Skeletal muscle satellite cell (primary cell): Measurements from ENCODE around the gene AHI1.
"Not testable (repeated sequence)": the region's sequence is repeated elsewhere in the genome, so short reads cannot be mapped to it uniquely, and the experiment has no call there.

ENCODE experiments used
- H3K27me3 ChIP-seq: 2 replicates; pipeline ENCODE4 v1.7.0; 2013; ENCODE audit warnings: low read length; ENCODE audit not compliant: control insufficient read depth, insufficient read depth
- H3K36me3 ChIP-seq: 2 replicates; pipeline ENCODE4 v1.7.0; 2013; ENCODE audit warnings: mild to moderate bottlenecking, control low read depth, low read length; ENCODE audit not compliant: insufficient read depth
- H3K4me1 ChIP-seq: 2 replicates; pipeline ENCODE4 v1.7.0; 2013; ENCODE audit warnings: low read length; ENCODE audit not compliant: control insufficient read depth, insufficient read depth
- H3K4me2 ChIP-seq: 2 replicates; pipeline ENCODE4 v1.7.0; 2013; ENCODE audit warnings: mild to moderate bottlenecking, low read length
- H3K4me3 ChIP-seq: 2 replicates; pipeline ENCODE4 v1.7.0; 2013; ENCODE audit warnings: low read length
- H3K9ac ChIP-seq: 2 replicates; pipeline ENCODE4 v1.7.0; 2013; ENCODE audit warnings: mild to moderate bottlenecking, low read depth, low read length, moderate library complexity
- H3K9me3 ChIP-seq: replicated peaks from 2 replicates; pipeline ENCODE4 v1.7.0; 2013; ENCODE audit warnings: mild to moderate bottlenecking, control low read depth, low read length

AHI1 gene

DNA sequence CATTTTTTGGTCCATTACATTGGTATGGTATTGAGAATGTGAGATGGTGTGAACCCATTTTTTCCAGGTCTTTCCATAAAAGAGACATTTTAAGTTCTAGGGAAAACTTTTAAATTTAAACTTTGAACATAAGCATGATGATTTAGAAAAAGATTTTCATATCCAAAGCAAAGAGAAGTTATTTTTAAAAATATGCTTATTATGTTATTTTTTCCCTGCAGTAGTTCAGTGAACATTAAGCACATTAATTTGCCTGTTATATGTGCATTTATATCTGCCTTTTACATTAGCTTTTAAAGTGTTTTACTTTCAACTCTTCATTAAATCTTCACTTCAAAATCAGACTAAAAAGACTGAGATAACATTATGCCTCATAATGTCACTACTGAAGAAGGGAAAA, 116.7 kb downstream of the AHI1 start:
- Histone ChIP-seq H3K36me3 (no peaks in the 10 kb centered on the region), H3K9me3 (no peaks in the 10 kb centered on the region), H3K9ac (no peak overlapping the region), H3K27me3 (no peaks in the 10 kb centered on the region), H3K4me2 (no peak overlapping the region), H3K4me3 (no peak overlapping the region), H3K4me1 (no peaks in the 10 kb centered on the region)

DNA sequence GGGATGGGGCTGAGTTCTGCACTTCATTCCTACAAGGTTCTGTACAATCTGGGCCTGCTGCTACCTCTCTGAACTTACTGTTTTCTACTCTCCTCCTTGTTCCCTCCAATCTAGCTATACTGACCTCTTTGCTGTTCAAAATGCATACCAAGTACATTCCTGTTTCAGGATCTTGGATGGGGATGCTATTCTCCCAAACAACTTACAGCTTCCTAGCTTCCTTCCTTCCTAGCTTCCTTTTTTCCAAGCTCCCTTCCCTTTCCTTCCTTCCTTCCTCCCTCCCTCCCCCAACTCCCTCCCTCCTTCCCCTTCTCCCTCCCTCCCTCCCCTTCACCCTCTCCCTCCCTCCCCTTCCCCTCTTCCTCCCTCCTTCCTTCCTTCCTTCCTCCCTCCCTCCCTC, 117.9 kb downstream of the AHI1 start:
- H3K9me3 ChIP-seq = no peaks in the 10 kb centered on the region
- no peaks in the 10 kb centered on the region for H3K4me1 ChIP-seq
- no peaks in the 10 kb centered on the region for H3K36me3 ChIP-seq
- no peak overlapping the region for H3K4me2 ChIP-seq
- no peak overlapping the region for H3K4me3 ChIP-seq
- H3K27me3 ChIP-seq = no peaks in the 10 kb centered on the region
- H3K9ac ChIP-seq = no peak overlapping the region

DNA sequence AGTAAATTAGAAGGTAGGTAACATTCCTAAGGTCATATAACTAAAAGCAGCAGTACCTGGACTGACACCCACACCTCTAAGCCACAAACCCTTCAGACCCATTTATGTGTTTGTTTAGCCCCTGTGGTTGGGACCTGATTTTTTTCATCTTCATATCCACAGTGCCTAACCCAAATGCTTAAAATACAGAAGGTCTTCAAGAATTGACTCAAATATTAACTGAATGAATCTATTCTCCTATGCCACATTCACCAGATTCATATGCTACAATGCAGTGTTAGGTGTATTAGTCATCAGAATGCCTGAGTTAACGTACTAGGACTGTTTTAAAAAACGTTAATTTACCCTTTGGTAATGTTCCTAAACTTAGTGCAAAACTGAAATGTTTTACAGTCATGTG, 124.8 kb downstream of the AHI1 start:
- no peaks in the 10 kb centered on the region for H3K4me1 ChIP-seq

DNA sequence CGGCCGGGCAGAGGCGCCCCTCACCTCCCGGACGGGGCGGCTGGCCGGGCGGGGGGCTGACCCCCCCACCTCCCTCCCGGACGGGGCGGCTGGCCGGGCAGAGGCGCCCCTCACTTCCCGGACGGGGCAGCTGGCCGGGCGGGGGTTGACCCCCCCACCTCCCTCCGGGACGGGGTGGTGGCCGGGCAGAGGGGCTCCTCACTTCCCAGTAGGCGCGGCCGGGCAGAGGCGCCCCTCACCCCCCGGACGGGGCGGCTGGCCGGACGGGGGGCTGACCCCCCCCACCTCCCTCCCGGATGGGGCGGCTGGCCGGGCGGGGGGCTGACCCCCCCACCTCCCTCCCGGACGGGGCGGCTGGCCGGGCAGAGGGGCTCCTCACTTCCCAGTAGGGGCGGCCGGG, 133.9 kb downstream of the AHI1 start:
- H3K4me1 ChIP-seq = peaks cover 16% of the 10 kb centered on the region
- H3K4me3 ChIP-seq, H3K9ac ChIP-seq, H3K36me3 ChIP-seq, H3K27me3 ChIP-seq, H3K4me2 ChIP-seq, H3K9me3 ChIP-seq: not testable (repeated sequence)

More for the DNA sequence above, 124.8 kb downstream of the AHI1 start:
- no peaks in the 10 kb centered on the region for H3K27me3 ChIP-seq
- H3K4me3 ChIP-seq = no peak overlapping the region
- no peaks in the 10 kb centered on the region for H3K9me3 ChIP-seq
- H3K36me3 ChIP-seq = peaks cover 7% of the 10 kb centered on the region
- H3K4me2 ChIP-seq = no peak overlapping the region
- H3K9ac ChIP-seq = no peak overlapping the region

DNA sequence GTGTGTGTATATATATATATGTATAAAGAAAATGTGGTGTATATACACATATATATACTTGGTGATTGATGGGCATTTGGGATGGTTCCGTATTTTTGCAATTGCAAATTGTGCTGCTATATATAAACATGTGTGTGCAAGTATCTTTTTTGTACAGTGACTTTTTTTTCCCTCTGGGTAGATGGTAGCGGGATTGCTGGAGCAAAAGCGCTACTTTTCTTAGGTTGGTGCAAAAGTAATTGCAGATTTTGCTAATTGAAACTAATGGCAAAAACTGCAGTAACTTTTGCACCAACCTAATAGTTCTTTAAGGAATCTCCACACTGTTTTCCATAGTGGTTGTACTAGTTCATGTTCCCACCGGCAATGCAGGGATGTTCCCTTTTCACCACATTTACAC, 135.4 kb downstream of the AHI1 start:
- Histone ChIP-seq H3K36me3 (no peaks in the 10 kb centered on the region), H3K9me3 (no peaks in the 10 kb centered on the region), H3K4me3 (no peak overlapping the region), H3K4me1 (peaks cover 26% of the 10 kb centered on the region), H3K27me3 (no peaks in the 10 kb centered on the region), H3K4me2 (no peak overlapping the region), H3K9ac (no peak overlapping the region)

DNA sequence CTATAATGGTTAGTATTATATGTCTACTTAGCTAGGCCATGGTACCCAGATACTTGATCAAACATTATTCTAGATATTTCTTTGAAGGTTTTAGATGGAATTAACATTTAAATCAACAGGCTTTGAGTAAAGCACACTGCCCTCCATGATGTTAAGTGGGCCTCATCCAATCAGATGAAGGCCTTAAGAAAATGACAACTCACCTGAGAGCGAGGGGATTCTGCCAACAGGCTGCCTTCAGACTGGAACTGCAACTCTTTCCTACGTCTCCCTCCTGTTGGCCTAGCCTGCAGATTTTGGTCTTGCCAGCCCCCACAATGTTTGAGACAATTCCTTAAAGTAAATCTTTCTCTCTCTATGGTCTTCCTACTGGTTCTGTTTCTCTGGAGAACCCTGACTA, 137.3 kb downstream of the AHI1 start:
- no peak overlapping the region for H3K9ac ChIP-seq
- no peaks in the 10 kb centered on the region for H3K27me3 ChIP-seq
- no peak overlapping the region for H3K4me3 ChIP-seq
- H3K36me3 ChIP-seq = no peaks in the 10 kb centered on the region
- peaks cover 26% of the 10 kb centered on the region for H3K4me1 ChIP-seq
- H3K9me3 ChIP-seq = no peaks in the 10 kb centered on the region
- no peak overlapping the region for H3K4me2 ChIP-seq

DNA sequence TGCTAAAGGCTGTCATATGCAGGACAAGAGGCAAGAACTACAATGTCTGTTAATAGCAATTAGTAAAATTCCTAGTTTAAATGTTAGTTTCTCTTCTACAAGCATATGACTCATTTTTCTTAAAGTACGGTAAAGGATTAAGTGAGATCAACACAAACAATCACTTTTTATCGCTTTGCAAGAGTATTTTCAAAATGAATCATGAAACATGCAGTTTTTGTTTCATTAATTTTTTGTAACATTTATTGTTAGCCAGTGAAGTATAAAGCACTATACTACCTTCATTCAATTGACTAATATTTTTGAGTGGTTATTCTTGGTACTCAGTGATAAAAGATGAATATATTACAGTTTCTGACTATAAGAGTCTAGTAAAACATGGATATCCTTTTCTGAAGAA, 138.6 kb downstream of the AHI1 start:
- Histone ChIP-seq H3K9me3 (no peaks in the 10 kb centered on the region), H3K27me3 (no peaks in the 10 kb centered on the region), H3K9ac (peak overlapping the region; percentile 83), H3K36me3 (no peaks in the 10 kb centered on the region), H3K4me3 (peak overlapping the region; percentile 44), H3K4me2 (peak overlapping the region; percentile 71), H3K4me1 (peaks cover 26% of the 10 kb centered on the region)

DNA sequence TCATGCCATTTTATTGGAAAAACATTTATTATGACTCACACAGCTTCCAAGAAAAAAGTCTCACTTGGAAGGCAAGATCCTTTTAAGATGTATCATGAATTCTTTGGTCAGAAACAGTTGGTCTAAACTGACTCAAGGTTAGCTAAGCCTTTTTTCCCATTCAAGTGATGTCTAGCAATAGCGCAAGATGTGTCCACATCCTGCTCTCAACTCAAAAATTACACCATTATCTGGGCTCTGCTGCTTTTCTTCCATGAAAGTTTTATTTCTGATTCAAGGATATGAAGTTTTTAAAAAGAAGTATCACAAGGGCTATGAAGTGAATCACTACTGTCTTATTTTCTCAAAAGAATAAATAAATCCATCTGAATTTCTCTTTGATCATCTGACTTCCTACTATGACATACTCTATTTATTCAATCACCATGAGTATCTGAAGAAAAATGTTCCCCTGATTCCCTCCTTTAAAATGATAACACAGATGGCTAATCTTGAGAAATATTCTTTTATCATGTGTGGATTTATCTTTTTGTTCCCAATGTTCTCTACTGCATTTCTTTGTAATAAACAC, 139.2 kb downstream of the AHI1 start:
- H3K4me2 ChIP-seq = peak overlapping the region; percentile 71
- H3K27me3 ChIP-seq = no peaks in the 10 kb centered on the region
- H3K4me1 ChIP-seq = peaks cover 26% of the 10 kb centered on the region
- H3K9ac ChIP-seq = peak overlapping the region; percentile 83
- H3K36me3 ChIP-seq = no peaks in the 10 kb centered on the region
- H3K4me3 ChIP-seq = peak overlapping the region; percentile 44
- H3K9me3 ChIP-seq = no peaks in the 10 kb centered on the region

DNA sequence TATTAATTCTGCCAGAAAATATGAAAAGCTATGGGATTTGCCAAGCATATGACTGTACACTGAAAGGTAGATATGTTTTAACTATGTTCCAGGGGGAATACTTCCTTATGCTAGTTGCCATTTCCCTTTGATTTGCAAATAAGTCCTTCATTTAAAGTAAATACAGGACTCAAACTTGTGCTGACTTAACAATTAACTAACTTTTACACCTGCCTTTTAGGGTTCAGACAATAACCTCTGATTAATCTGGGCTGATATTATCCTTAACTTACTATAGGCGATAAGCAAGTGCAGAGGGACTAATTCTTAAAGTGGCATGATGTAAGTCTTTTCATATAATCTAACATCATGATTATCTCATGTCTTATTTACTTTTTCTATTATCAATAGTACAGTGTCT, 143.1 kb downstream of the AHI1 start:
- Histone ChIP-seq H3K36me3 (peaks cover 3% of the 10 kb centered on the region), H3K9me3 (no peaks in the 10 kb centered on the region), H3K4me3 (no peak overlapping the region), H3K9ac (no peak overlapping the region), H3K27me3 (no peaks in the 10 kb centered on the region), H3K4me1 (peaks cover 17% of the 10 kb centered on the region), H3K4me2 (no peak overlapping the region)

DNA sequence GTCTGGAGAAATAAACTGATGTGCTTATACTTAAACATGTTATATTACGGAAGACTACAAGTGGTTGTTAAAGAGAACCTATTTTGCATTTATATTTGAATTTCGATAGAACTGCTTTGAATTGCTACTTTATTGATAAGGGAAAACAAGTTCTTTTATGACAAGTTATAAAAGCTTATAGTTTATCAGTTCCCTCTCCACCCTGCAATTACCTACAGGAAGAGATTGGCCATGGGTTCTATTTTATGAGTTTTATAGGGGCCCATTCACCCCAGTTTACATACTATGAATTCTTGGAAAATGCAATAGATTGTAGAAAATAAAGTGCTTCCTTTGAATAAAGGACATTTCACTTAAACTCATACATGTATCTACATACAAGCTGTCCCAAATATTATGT, 144.4 kb downstream of the AHI1 start:
- no peak overlapping the region for H3K9ac ChIP-seq
- H3K36me3 ChIP-seq = peaks cover 3% of the 10 kb centered on the region
- peaks cover 9% of the 10 kb centered on the region for H3K4me1 ChIP-seq
- H3K4me3 ChIP-seq = no peak overlapping the region
- no peak overlapping the region for H3K4me2 ChIP-seq
- no peaks in the 10 kb centered on the region for H3K27me3 ChIP-seq
- H3K9me3 ChIP-seq = no peaks in the 10 kb centered on the region

DNA sequence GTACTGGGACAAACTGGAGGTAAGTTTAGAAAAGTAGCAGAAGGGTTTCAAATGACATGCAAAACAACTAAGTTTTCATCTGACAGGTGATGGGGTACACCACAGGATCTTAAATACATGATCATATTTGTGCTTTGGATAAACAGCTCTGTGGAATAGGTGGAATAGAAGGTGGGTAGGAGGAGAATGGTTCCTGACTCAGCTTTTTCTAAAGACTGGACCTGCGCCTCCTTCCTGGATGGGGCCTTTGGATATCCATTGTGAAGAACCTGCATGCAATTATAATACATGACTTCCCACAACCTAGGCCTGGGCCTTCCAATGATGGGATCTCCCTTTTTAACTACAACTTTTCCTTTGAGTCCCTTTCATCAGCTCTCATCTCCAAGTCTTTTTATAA, 145.9 kb downstream of the AHI1 start:
- no peak overlapping the region for H3K4me3 ChIP-seq
- H3K4me2 ChIP-seq = no peak overlapping the region
- H3K9me3 ChIP-seq = no peaks in the 10 kb centered on the region

DNA sequence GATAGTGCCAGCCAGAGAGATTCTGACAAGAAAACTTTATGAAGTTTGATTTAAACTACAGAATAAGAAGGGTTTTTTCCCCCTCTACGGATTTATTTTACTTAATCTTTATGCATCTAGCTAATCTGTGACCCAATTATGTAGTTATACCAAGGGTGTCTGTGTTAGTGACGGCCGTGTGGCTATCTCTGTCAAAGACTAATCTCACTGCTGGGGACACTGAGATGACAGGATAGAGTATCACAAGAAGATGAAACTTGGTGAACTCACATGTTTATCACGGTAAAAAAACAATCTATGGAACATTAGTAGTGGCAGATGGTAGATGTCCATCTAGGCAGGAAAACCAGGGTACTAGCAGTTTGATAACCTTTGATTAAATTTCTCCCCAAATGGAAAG, 149.7 kb downstream of the AHI1 start:
- H3K4me2 ChIP-seq = no peak overlapping the region
- H3K4me3 ChIP-seq = no peak overlapping the region
- H3K36me3 ChIP-seq = peaks cover 12% of the 10 kb centered on the region
- no peak overlapping the region for H3K9ac ChIP-seq
- no peaks in the 10 kb centered on the region for H3K27me3 ChIP-seq
- no peaks in the 10 kb centered on the region for H3K9me3 ChIP-seq
- peaks cover 5% of the 10 kb centered on the region for H3K4me1 ChIP-seq

More for the DNA sequence above, 145.9 kb downstream of the AHI1 start:
- H3K4me1 ChIP-seq = peaks cover 5% of the 10 kb centered on the region
- no peaks in the 10 kb centered on the region for H3K27me3 ChIP-seq
- no peak overlapping the region for H3K9ac ChIP-seq
- peaks cover 6% of the 10 kb centered on the region for H3K36me3 ChIP-seq
